Activated CD4-positive, alpha-beta T cell treated with anti-CD3 and anti-CD28 coated beads for 4 hours (primary cell): ENCODE results near the gene SYNDIG1.

Source experiments
- DNase-seq, 2 donors: peaks; one replicate each; pipeline ENCODE4 v3.0.0-alpha.2; 2020

SYNDIG1 gene

DNA sequence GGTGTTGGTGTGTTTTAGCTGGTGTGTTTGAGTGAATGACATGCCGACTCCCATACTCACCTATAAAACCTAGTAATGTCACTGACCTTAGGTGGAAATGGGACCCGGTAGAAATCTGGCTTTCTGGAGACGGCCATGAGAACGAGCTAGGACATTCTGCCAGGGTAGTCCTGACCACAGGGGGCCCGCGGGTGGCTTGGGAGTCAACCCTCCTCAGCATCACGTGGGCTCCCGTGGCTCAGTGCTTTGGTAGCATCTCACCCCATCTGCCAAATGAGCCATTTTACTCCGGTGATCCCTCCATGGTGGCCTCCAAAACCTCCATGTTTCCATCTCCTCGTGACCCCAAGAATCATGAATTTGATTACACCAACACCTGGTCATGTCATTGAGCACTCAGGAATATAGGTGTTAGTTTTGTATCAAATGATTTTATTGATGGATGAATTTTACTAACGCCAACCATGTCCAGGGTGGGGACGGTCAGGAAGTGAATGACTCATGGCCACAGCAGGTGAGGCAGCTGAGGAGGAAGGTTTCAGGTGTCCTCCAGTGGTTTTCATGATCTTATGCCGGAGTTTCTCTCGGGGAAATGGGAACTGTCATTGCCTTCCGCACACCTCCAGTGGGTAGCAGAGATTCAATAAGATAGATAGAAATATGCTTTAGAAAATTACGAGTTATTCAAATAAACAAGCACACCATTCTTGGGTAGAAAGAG lies 195.0 kb downstream of the SYNDIG1 start:
- no peak for DNase-seq

DNA sequence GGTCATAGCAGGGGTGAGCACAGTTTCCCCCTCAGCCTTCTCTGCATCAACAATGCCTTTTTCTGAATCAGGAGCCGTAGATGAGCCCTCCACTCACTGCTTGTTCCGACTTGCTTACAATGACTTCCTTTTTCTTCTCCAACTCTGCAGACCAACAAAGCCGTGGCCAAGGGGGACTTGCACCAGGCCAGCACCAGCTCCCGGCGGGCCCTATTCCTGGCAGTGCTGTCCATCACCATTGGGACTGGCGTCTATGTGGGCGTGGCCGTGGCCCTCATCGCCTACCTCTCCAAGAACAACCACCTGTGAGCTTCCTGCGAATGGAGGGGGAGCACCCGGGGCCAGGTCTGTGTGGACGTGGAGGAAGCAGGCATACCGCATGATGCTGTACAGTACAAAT lies 195.8 kb downstream of the SYNDIG1 start:
- DNase-seq: no peak

DNA sequence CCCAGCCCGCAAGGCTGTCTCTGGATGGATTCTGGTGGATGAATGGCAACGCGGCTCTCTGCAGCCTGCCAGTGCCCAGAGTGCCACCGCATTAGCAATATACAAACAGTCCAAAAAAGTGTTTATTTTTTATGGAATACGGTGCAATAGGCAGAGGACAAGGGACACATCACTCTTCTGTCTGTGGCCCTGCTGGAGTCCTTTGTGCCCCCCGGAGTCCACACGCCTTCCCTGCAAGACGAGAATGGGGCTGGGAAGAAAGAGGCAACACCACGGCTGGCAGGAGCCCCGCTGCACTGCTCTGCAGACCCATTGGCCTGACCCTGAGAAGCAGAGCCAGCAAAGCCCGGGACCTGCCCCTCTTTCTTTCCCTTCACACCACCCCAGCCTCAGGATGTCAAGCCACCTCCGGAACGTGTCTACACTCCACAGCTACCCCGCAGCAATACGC lies 196.3 kb downstream of the SYNDIG1 start:
- DNase-seq: no peak

DNA sequence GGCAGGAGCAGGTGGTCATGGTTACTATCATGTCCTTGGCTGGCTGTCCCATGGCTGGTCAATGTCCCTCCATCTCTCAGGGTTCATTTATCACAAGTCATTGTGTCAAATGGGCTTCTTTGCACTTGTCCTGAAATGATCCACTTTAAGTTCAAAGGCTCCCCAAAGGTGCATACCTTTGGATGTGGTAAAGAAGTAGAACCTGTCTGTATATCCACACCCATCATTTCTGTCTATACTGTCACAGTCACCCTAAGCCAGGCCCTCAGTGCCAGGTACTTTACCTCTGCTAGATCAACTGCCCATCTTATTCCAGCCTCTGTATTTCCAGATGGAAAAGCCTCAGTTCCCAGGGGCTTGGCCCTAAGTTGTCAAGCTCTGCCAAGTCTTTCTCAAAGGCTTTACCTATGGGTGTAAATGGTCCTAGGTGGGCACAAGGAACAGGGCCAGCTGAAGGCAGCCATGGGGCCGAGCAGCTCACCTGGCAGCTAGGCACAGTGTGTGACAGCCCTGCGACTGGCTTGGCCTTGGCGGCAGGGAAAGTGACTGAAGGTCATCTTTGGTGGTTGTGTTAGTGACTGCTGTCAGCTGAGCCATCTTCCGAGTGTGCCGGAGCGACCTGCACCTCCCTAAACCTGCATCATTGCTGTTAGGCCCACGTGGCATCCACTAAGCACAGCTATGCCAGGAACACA lies 198.4 kb downstream of the SYNDIG1 start:
- no peak for DNase-seq

DNA sequence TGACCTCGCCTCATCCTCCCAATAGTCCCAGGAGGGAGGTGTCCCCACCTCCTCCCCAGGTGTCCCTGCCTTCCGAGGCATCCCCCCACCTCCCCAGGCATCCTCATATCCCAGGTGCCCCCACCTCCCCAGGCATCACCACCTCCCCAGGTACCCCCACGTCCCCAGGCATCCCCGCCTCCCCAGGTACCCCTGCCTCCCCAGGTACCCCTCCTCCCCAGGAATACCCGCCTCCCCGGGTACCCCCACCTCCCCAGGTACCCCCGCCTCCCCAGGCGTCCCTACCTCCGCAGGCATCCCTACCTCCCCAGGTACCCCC lies 198.9 kb downstream of the SYNDIG1 start:
- no peak for DNase-seq

DNA sequence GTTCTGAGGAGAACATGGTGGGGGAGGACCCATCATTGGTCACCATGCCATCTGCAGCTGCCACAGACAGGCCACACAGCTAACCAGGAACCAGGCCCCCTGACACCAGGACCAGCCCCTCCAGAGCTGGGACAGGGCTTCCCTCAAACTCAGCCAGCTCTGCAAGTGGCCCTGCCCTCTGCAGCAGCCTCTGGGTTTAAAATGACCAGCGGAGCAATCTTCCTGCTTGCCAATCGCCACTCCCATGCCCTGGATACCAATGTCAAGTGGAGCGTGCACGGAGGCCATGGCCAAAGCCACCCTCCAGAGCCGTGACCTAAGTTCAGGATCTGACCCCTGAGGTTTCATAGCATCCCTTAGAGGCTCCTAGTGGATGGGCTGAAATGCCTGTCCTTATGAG lies 199.4 kb downstream of the SYNDIG1 start:
- DNase-seq: no peak

DNA sequence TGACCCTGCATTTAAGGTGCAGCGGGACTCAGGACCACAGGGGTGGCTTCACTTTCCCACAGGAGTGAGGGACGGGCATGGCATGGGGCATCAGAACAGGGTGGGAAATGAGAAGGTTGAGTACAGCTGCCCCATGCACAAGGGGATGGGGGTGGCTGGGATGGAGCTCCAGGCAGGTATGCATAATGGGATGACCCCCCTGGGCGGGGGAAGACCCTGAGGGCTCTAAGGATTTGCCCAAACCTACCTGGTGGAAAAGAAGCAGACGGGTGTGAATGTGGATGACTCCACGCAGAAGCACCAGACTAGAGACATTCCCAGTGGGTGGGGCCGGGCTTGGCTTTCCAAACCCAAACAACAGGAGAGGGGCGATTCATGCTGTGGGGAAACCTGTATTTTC lies 200.3 kb downstream of the SYNDIG1 start:
- DNase-seq: no peak

DNA sequence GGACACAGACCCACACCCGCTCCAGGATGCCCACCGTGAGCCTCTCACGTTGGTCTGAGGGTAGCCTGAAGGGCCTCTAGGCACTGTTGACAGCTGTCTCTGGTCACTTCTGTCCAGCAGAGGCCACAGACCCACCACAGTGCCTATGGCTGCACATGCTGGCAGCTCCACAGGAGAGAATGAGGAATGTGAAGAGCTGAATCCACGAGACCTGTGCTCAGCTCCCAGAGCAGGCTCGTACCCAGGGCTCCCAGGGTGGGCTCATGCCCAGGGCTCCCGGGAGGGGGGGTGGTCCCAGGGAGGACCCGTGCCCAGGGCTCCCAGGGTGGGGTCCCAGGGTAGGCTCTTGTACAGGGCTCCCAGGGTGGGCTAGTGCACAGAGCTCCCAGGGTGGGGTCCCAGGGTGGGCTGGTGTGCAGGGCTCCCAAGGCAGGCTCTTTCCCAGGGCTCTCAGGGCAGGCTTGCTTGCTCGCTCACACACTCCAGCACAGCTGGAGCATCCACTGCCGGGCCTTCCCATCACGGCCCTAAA lies 201.0 kb downstream of the SYNDIG1 start:
- no peak for DNase-seq

DNA sequence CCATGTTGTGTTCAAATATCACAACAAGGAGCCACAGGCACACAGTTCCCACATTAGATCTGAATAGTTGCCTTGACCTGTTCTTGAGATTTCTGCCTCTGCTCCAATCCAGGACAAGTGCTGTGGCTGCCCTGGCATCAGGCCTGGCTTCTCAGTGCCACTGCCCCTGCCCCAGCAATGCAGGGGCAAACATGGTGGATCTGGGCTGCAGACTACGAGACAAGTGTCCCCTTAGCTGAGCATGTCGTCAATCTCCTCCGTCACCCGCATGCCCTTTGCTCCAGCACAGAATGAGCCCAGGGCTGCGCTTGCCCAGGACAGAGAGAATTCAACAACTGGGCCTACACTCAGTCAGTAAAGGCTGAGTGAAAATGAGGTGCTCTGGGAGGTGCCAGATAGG lies 201.6 kb downstream of the SYNDIG1 start:
- DNase-seq: no peak

DNA sequence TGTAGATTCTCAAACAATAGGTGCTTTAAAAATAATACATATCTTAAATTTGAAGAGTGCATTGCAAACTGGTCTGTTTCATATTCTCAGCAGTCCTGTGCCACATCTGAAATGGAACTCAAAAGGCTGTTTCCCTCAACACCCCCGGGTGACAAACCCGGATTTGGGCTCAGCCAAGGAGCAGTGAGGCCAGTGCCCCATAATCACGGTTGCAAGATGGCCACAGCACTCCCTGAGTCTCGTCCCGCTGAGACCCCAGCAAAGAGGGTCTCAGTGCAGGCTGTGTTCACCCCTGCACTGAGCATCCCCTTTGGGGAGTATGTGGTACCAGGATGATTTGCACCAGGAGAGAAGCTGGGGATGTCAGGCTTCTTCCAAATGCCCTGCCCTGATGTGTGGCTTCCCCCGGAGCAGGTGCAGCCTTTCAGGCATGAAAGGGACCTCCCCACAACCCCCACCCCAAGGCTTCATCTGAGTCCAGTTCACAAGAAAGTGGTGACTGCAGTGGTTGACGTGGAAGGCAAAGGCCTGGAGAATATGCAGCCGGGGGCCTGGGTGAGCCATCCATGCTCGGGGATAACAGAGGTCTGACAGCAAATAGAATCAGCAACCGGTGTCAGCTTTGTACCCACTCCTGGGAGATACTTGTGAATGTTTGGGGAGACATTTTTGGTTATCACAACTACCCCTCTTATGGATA lies 202.9 kb downstream of the SYNDIG1 start:
- DNase-seq: no peak

DNA sequence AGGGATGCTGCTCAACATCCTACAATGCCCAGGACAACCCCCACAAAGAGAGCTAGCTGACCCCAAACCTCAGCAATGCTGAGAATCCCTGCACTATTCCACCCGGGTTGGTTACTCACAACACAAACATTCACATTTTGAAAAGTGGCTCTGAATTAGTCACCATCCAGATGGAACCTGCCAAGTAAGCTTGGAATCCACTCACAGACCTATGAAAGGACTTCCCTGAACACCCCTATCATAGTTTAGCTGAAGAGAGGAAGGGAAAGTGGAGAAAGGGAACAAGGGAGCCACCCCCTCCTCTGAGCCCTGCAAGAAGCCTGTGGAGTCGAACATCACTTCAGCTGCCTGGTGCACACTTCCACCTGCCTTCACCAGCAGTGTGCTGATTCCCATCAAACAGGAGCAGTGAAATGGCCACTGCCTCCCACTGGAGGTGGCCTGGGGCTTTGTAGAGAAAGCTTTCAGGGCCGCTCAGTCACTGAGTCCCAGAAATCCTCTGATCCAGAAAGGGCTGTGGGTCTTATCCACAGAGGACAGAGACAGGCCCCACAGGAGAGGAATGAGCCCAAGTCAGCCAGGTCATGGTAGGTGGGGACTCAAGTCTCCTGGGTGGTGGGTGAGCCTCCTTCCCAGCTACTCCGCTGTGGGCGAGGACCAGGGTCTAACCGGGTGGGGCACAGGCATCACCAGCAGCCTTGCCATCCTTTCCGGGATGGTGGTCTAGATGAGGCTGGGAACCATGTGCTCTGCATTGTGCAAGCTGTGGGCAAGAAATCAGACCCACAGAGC lies 203.7 kb downstream of the SYNDIG1 start:
- DNase-seq: no peak

DNA sequence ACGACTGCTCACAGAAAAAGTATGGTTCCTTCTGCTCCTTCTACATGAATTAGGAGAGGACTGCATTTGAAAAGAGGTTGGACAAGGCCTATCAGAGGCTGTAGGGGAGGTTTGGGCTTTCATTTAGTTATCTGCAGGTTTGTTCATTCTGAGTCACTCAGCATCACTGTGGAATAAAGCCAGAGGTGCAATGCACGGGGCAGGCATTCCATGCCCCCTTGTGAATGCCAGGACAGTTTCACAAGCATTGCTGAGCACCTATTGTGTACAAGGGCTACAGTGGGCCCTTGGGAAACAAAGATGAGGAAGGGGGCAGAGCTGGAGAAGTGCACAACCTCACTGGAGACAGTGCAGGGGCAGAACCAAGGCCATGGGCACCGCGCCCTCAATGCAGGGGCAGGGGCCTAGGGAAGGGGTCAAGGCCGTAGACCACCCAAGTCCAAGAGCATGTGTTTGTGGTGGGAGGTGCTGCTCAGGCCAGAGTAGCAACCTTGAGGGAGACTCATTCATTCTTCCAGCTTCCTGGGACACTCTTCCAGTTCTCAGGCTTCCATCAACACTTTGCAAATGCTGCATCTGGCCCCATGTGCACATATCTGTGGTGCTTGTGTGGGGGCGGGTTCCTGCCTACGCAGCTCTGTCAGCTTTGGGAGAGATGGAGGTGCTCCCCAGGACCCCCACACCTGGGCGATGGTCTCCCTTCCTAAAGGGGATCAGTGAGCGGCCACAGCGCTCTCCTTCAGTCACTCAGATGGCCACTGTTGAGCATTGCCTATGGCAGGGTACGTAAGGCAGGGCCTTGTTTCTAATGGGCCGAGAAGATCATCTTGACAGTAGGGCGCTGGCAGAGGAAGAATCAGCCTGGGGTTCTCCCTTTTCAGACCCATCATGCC lies 204.5 kb downstream of the SYNDIG1 start:
- no peak for DNase-seq

DNA sequence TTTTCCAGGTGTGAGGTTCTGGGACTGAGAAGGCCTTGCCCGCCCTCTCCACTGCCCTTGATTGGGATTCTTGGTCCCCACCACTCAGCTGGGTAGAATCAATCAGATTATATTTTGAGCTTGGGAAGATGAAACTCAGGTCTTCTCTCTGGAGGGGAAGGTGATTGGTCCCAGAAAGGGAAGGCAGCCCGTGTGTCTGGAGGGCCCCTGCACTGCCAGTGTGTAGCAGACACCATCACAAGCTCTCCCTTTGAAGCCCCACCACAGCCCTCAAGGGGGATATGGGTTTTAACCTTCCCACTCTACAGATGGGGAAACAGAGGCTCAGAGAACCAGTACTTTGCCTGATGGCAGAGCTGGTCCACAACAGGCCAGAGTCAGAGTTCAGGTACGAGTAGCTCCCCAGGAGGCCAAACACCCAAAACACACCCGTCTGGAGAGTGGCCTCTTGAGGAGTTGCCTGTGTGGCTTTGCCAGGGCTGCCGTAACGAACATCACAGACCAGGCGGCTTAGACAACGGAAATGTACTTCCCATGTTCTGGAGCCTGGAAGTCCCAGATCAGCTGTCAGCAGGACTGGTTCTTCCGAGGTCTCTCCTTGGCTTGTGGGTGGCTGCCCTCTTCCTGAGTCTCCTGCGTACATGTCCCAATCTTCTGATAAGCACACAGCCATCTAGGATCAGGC lies 205.6 kb downstream of the SYNDIG1 start:
- no peak for DNase-seq

DNA sequence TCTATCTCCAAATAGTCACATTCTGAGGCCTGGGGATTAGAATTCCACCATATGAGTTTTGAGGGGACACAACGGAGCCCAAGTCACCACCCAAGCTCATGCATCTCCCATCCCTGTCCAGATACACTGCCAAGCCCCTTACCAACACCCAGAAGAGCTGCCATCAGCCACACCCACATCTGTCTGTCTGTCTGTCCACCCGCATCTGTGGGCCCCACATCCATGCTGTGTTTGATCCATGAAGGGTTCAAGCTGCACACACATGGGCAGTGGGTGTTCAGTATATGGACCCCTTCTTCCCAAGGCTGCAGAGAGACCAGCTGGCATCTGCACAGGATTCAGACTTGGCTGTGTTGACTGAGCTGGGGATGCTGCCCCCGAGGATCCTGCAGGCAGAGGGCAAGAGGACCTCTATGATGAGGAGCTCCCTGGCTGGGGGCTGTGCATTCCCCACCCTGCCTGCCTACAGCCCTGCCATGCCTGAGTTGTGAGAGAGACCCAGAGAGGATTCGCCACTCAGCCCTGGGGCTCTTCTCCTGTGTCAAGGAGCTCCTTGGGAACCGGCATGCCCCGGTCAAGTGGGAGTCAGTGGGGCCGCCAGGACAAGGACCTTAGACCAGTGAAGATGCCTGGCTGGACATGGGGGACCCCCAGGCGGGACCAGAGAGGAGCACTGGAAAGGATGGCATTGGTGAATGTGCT lies 206.4 kb downstream of the SYNDIG1 start:
- no peak for DNase-seq

DNA sequence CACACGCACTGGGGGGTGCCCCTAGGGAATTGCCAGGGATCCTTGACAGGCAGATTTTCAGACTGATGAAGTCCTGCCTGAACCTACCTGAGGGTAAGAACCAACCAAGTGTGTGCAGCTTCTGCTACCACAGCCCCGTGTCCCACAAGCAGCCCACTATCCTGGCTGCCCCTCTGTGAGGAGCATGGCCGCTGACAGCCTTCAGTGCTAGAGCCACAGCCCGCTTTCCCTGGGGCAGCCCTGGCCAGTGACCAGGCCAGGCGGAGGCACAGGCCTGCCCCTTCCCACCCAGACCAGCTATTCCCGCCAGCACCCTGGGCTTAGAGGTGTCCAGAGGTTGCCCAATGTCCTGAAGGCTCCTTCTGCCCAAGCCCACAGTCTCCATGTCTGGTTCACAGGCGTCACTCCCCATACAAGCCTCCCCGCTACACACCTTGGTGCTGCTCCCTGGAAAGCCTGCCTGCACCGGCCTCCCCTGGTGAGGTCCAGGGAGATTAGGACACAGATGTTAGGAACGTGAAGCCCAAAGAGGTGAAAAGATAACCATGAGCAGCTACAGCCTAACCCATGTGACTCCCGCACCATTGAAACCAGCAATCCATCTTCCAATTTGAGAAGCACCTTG lies 207.0 kb downstream of the SYNDIG1 start:
- no peak for DNase-seq

DNA sequence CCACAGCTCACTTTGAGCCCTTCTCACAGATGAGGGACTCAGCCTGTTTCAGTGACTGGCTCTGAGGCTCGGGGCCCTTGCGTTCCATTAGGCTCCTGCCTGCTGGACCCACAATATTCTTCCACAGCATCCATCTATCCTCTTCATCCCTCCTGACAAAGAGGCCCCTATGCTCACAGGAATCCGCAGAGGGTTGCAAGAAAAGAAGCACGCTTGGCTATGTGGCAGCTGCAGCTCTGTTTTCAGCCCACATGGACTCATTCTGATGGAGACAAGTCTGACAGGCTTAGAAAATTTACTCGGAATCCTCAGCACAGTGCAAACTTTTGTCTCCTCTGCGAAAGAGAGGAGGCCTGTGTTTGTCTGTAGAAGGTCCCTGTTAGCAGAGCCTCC lies 207.5 kb downstream of the SYNDIG1 start:
- no peak for DNase-seq

DNA sequence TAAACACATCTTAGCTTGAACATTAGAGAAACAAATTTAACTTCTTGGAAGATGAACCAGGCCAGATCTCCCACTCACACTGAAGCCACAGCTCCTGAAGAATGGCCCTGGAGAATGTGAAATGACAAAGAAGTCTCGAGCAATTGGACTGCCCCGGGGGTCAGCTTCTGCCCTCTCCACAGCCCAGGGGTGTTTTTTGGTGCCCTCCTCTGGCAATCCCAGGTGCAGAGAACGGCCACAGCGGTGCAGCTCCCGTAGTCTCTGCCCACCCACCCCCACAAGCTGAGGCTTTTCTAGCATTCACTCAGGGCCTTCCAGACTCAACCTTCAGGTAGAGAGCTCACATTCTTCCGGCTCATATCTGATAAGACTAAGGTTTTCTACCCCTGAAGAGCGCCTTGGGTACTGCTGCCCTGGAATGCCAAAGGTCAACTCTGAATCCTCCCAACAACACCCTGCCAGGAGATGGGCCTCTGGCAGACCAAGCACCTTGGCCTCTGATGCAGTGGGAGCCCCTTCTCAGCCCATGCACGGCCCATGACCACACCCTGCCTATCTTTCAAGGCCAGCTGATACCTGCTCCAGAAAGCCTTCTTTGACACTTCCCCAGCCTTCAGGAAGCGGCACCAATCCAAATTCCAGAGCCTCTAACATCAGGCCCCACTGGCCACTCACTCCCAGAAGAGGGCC lies 208.3 kb downstream of the SYNDIG1 start:
- no peak for DNase-seq

DNA sequence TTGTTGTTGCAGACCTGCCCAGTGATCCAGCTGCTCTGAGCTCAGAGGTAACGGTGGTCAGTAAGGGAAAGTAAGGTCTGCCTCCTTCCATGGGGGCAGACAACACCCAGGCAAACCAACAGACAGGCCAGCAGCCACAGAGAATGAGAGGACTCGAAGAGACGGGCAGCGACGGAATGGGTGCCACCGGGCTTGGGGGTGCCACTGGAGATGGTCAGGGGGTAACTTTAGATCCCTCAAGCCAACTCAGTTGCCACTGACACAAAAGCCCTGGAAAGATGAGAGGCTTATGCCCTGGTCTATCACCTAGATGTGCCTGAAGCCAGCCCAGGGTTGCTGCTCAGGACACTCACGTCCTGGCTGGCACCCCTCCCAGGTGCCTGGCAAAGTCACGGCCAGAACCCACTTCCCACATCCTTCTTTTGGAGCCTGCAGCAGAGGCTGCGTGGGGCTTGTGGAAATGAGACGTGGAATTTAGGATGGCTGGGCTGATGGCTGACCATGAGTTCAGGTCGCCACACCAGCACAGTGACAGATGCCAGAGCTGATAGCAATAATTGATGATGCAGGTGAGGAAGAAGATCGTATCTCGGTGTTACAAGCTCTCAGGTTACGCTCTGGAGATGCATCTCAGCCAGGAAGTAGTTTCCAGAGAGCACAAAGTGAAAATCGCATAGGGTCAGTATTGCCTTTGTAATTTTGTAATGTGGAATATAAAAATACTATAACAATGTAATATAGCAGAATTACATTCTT lies 209.1 kb downstream of the SYNDIG1 start:
- DNase-seq: no peak
